Amniotic stem cell (primary cell): ENCODE measurements around the gene SNX17.
"Not testable (repeated sequence)": the region's sequence is repeated elsewhere in the genome, so short reads cannot be mapped to it uniquely, and the experiment has no call there.

Experiments used
- DNase-seq: peaks from one replicate; lab custom pipeline; 2025; lab: John Stamatoyannopoulos, UW

Gene SNX17

GRCh38 chr2:27400348-27401135 is 30.1 kb downstream of the SNX17 start:
- no peak for DNase-seq

DNA sequence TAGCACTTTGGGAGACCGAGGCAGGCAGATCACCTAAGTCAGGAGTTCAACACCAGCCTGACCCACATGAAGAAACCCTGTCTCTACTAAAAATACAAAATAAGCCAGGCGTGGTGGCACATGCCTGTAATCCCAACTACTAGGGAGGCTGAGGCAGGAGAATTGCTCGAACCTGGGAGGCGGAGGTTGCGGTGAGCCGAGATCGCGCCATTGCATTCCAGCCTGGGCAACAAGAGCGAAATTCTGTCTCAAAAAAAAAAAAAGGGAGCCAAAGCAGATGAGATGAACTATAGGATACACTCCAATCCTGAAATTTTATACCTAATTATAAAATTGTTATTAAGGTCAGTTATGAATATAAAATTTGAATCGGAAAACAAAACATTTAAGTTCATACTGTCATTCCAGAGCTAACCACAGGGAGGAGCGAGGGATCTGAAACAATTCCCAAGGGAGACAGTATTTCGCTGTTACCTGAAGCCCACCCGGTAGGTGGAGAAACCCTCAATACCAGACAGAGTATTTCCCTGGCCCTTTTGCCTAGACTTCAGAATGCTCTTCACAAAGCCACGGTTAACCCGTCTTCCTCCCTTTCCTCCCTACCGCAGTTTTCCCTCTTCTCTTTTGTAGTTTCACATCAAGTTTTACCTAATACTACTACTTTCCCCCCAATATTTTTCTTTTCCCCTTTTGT is 37.5 kb downstream of the SNX17 start:
- DNase-seq, result peak; percentile 9

DNA sequence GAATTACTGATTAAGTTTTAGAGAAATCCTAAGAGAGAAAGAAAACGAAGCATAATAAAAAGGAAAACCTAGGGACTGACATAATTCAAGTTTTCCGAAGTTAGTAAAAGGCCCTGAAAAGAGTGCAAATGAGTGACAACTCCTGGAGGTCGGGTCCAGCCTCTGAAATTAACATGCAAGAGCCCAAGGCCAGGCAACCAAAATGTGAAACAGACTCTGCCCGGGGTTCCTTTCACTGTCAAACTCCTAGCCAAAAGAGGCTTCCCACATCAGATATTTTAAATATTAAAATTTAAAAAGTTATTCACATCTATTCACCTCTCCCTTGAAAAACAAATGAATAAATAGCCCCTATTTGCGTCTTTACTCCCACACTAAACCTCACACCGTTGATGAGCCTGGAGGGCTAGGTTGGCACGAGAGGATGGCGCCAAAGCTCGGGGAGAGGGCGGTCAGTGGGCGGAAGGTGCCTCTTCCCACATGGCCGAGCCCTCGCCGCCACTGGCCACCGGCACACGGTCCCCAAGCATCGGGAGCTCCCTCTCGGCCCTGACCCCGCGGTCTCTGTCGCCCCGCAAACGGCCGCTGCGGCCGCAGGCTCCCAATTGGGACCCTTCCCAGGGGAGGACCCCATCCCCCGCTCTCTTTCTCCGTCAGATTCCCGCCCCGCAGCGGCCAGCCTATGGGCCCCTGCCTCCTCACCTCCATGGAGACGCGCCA is 38.3 kb downstream of the SNX17 start:
- no peak for DNase-seq

DNA sequence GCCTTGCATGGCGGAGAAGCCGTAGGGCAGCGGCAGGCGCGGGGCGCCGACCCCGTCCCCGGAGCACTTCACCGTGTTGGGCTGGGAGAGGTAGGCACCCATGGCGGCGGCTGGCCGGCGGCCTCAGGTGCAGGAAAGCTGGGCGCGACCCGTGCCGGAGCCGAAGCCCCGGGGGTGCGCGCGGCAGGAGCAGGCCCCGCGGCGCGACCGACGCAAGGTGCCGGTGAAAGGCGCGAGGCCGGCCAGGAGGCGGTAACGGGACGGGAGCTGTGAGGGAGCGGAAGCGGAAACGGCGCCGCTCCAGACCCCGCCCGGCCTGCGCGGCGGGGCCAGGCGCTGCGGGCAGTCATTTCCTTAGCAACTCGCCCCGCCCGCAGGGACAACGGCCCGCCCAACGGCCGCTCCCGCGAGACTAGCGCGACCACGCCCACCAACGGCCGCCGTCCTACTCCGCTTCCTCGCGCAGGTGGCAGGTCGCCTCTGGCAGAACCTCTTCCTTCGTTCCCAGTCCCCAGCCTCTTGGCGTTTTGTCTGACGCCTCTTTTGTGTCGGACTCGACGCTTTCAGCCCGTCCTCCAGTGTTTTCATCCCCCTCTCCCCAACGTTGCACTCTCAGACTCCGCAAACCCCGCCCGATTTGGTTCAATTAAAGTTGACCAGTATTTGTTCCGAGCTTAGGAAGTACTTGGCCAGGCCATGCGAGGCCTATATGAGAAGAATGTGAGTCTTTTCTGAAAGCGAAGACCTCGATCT is 39.1 kb downstream of the SNX17 start, which contains the start of gene PPM1G:
Gene PPM1G (minus strand): TSS at position 271 of the 753 bp plus-strand sequence. CDS start 169 bp downstream, at position 102.
- DNase-seq, result peak; percentile 85

GRCh38 chr2:27412419-27413152 is 42.2 kb downstream of the SNX17 start:
- no peak for DNase-seq

GRCh38 chr2:27416151-27416550 is 45.7 kb downstream of the SNX17 start:
- DNase-seq, result no peak

GRCh38 chr2:27420996-27421395 is 50.6 kb downstream of the SNX17 start:
- DNase-seq, result no peak

DNA sequence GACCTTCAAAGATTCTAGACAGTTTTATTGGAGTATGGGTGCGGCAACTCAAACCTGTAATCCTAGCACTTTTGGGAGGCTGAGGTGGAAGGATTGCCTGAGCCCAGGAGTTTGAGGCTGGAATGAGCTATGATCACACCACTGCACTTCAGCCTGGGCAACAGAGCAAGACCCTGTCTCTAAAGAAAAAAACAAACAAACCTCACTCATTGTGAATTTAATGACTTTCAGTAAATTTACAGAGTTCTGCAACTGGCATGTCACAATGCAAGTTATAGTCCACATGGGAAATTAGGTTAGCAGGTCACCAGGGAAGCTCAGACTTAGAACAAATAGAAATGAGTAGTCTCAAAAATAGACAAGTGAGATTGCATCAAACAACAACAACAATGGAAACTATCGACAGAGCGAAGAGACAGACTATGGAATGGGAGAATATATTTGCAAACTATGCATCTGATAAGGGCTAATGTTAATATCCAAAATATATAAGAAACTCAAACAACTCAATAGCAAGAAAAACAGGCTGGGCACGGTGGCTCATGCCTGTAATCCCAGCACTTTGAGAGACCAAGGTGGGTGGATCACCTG is 51.3 kb downstream of the SNX17 start:
- DNase-seq, result no peak

DNA sequence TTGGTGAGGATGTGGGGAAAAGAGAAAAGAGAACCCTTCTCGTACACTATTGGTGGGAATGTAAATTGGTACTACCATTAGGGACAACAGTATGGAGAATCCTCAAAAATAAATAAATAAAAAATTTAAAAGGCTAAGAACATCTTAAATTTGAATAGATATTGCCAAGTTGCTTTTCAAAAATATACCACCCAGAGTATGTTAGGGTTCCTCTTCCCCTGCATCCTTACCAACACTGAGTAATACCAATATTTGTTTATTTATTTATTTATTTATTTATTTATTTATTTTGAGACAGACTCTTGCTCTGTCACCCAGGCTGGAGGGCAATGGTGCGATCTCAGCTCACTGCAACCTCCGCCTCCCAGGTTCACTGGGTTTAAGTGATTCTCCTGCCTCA is 52.5 kb downstream of the SNX17 start:
- no peak for DNase-seq

DNA sequence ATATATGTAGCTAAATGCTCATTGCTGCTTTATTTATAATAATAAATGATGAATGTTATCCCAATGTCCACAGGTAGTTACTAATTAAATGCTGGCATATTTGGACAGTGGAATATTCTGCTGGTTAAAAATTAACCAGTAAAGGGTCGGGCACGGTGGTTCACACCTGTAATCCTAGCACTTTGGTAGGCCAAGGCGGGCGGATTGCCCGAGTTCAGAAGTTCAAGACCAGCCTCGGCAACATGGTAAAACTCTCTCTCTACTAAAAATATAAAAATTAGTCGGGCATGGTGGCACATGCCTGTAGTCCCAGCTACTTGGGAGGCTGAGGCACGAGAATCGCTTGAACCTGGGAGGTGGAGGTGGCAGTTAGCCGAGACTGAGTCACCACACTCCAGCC is 54.6 kb downstream of the SNX17 start:
- not testable (repeated sequence) for DNase-seq
